Fibroblast of skin of right biceps (primary cell): ENCODE data around the gene PCDHGA11.
"Not testable (repeated sequence)": the region's sequence is repeated elsewhere in the genome, so short reads cannot be mapped to it uniquely, and the experiment has no call there.

ENCODE experiments used
- DNase-seq: peaks from one replicate; pipeline ENCODE4 v3.0.0-alpha.2; 2013

Gene PCDHGA11

GRCh38 chr5:141420855-141421488 lies at the start of gene PCDHGA11:
PCDHGA11 (plus strand) TSS chr5:141421051; CDS start chr5:141421228, 177 bp downstream.
- peak; percentile 79 for DNase-seq

GRCh38 chr5:141371572-141372475 lies 49.0 kb upstream of the PCDHGA11 start:
- DNase-seq = no peak

- DNase-seq = peak; percentile 46
These were observed 47.1 kb upstream of the PCDHGA11 start, which contains the start of gene PCDHGA6 for GRCh38 chr5:141373673-141374317. PCDHGA6 (plus strand) TSS chr5:141373891; CDS start chr5:141374084, 193 bp downstream.

- DNase-seq = no peak
These were observed 46.2 kb upstream of the PCDHGA11 start for GRCh38 chr5:141374627-141375026.

- not testable (repeated sequence) for DNase-seq
These were observed 45.3 kb upstream of the PCDHGA11 start for GRCh38 chr5:141375444-141376155.

GRCh38 chr5:141382469-141383294 lies 38.2 kb upstream of the PCDHGA11 start, which contains the start of gene PCDHGA7:
PCDHGA7 (plus strand) TSS chr5:141382742; CDS start chr5:141382900, 158 bp downstream.
- DNase-seq = peak; percentile 52

- no peak for DNase-seq
These were observed 37.5 kb upstream of the PCDHGA11 start for GRCh38 chr5:141383345-141383744.

- no peak for DNase-seq
These were observed 36.2 kb upstream of the PCDHGA11 start for GRCh38 chr5:141384471-141385267.

GRCh38 chr5:141387557-141388311 lies 33.1 kb upstream of the PCDHGA11 start, which contains the start of gene PCDHGB4:
PCDHGB4 (plus strand) TSS chr5:141387698; CDS start chr5:141387885, 187 bp downstream.
- peak; percentile 68 for DNase-seq

- DNase-seq = no peak
These were observed 32.2 kb upstream of the PCDHGA11 start for GRCh38 chr5:141388661-141389060.

- no peak for DNase-seq
These were observed 31.5 kb upstream of the PCDHGA11 start for GRCh38 chr5:141389153-141390042.

GRCh38 chr5:141392429-141393198 lies 28.2 kb upstream of the PCDHGA11 start, which contains the start of gene PCDHGA8:
PCDHGA8 (plus strand) TSS chr5:141392633; CDS start chr5:141392814, 181 bp downstream.
- DNase-seq = peak; percentile 57

- DNase-seq = no peak
These were observed 27.6 kb upstream of the PCDHGA11 start for GRCh38 chr5:141393267-141393666.

GRCh38 chr5:141394401-141395187 lies 26.3 kb upstream of the PCDHGA11 start:
- DNase-seq = not testable (repeated sequence)

GRCh38 chr5:141397756-141398551 lies 22.9 kb upstream of the PCDHGA11 start, which contains the start of gene PCDHGB5:
PCDHGB5 (plus strand) TSS chr5:141397947; CDS start chr5:141398128, 181 bp downstream.
- peak; percentile 70 for DNase-seq

GRCh38 chr5:141398608-141399007 lies 22.2 kb upstream of the PCDHGA11 start:
- no peak for DNase-seq
